HCT116 (cell line): ENCODE measurements around the gene R3HDM1.

Experiments used
- CEBPB ChIP-seq: IDR thresholded peaks from 2 replicates; pipeline ENCODE4 v1.6.1; 2012; ENCODE audit warnings: low read depth
- EZH2 ChIP-seq: fragments of 200-600 bp; sonication (generic); IDR thresholded peaks from 2 replicates; pipeline ENCODE4 v1.6.1; 2017; ENCODE audit warnings: antibody characterized with exemption, mixed run types
- EZH2phosphoT487 ChIP-seq: fragments of 200-600 bp; IDR thresholded peaks from 2 replicates; pipeline ENCODE4 v1.6.1; 2018; ENCODE audit warnings: antibody characterized with exemption, borderline replicate concordance
- POLR2A ChIP-seq: IDR thresholded peaks from 2 replicates; pipeline ENCODE4 v1.7.0; 2011; ENCODE audit warnings: borderline replicate concordance; ENCODE audit not compliant: insufficient read depth, insufficient read length; ENCODE audit errors: extremely low read depth
- POLR2AphosphoS5 ChIP-seq: IDR thresholded peaks from 2 replicates; pipeline ENCODE4 v1.6.1; 2011; ENCODE audit warnings: mild to moderate bottlenecking, low read depth, low read length, moderate library complexity
- ZNF274 ChIP-seq: fragments of 200-500 bp; sonication (Bioruptor generic); IDR thresholded peaks from 2 replicates; pipeline ENCODE4 v1.6.1; 2014; ENCODE audit warnings: mild to moderate bottlenecking, low read depth, low read length, inconsistent platforms
- TF ChIP-seq, protein P1 (sequence below), 3 experiments: fragments of 200-600 bp in 1 of 3; sonication (generic) in 1 of 3; IDR thresholded peaks in 2 of 3; conservative IDR thresholded peaks in 1 of 3; 2 replicates each; pipeline ENCODE4 v1.5.1; 2012 to 2017; ENCODE audit warnings: low read depth in 2 of 3, low read length in 2 of 3, antibody characterized with exemption in 1 of 3, borderline replicate concordance in 1 of 3, control low read depth in 1 of 3, mild to moderate bottlenecking in 1 of 3, mixed read lengths in 1 of 3, mixed run types in 1 of 3, moderate library complexity in 1 of 3; ENCODE audit not compliant: insufficient read depth in 1 of 3

DNA sequence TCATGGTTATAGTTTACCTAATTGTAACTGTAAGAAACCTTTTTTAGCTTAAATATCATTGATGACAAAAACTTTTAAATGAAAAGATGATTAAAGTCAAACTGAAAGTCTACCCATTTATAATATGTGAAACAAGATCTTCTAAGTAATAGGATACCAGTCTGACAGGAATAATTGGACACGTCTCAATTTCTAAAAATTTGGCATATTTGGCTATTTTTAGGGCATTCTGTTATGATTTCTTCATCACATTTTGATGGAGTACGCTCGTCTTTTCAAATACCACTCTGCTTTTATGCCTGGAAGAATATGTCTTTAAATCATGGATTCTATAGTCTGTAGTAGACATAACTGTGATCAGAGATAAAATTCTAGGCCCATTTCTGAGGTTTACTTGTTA, 1.3 kb downstream of the R3HDM1 start:
- TF ChIP-seq, protein P1, sequence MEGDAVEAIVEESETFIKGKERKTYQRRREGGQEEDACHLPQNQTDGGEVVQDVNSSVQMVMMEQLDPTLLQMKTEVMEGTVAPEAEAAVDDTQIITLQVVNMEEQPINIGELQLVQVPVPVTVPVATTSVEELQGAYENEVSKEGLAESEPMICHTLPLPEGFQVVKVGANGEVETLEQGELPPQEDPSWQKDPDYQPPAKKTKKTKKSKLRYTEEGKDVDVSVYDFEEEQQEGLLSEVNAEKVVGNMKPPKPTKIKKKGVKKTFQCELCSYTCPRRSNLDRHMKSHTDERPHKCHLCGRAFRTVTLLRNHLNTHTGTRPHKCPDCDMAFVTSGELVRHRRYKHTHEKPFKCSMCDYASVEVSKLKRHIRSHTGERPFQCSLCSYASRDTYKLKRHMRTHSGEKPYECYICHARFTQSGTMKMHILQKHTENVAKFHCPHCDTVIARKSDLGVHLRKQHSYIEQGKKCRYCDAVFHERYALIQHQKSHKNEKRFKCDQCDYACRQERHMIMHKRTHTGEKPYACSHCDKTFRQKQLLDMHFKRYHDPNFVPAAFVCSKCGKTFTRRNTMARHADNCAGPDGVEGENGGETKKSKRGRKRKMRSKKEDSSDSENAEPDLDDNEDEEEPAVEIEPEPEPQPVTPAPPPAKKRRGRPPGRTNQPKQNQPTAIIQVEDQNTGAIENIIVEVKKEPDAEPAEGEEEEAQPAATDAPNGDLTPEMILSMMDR (IDR thresholded peaks at IDR 0.05 in 2 of 3, conservative IDR thresholded peaks at IDR 0.05 in 1 of 3; ENCODE audit: borderline replicate concordance in 1 of 3, insufficient read depth in 1 of 3, low read depth in 2 of 3, low read length in 2 of 3), result no peak
- no peak for TF ChIP-seq POLR2AphosphoS5
- no peak for TF ChIP-seq ZNF274
- TF ChIP-seq EZH2, result no peak
- no peak for TF ChIP-seq POLR2A
- no peak for TF ChIP-seq CEBPB
- TF ChIP-seq EZH2phosphoT487, result no peak
